Measurements from ENCODE around the gene PRCD.

PRCD gene

GRCh38 chr17:76594690-76595089, 54.8 kb downstream of the PRCD start:
- H3K4me1 ChIP-seq (ENCODE audit: control insufficient read depth in 5 of 5, insufficient read depth in 5 of 5, low read length in 5 of 5), result peaks cover 0 to 19% (median 14%) of the 10 kb centered on the region in 5 donors
- H3K9ac ChIP-seq (ENCODE audit: low read length in 5 of 5), result no peak overlapping the region
- H3K27ac ChIP-seq (ENCODE audit: low read depth, low read length), result no peak overlapping the region
- H3K9me3 ChIP-seq (ENCODE audit: control insufficient read depth in 5 of 5, low read length in 5 of 5), result no peaks in the 10 kb centered on the region
- no peak overlapping the region for H3K4me3 ChIP-seq (ENCODE audit: low read depth in 1 of 5, low read length in 5 of 5)
- no peaks in the 10 kb centered on the region for H3K36me3 ChIP-seq (ENCODE audit: control insufficient read depth in 5 of 5, insufficient read depth in 5 of 5, low read length in 5 of 5)
- no peaks in the 10 kb centered on the region for H3K27me3 ChIP-seq (ENCODE audit: control insufficient read depth in 5 of 5, insufficient read depth in 4 of 5, low read length in 5 of 5)

Measured in subcutaneous abdominal adipose tissue (tissue), 5 donors.